Activated CD4-positive, alpha-beta T cell treated with anti-CD3 and anti-CD28 coated beads, Interleukin-2, amount 50 U/mL, for 24 hours (primary cell): ENCODE results near the gene DIDO1.

Experiments used
- DNase-seq, 2 donors: peaks; one replicate each; pipeline ENCODE4 v3.0.0-alpha.2; 2020; ENCODE audit warnings: low read depth in 1 of 2, low spot score in 1 of 2

Gene DIDO1

DNA sequence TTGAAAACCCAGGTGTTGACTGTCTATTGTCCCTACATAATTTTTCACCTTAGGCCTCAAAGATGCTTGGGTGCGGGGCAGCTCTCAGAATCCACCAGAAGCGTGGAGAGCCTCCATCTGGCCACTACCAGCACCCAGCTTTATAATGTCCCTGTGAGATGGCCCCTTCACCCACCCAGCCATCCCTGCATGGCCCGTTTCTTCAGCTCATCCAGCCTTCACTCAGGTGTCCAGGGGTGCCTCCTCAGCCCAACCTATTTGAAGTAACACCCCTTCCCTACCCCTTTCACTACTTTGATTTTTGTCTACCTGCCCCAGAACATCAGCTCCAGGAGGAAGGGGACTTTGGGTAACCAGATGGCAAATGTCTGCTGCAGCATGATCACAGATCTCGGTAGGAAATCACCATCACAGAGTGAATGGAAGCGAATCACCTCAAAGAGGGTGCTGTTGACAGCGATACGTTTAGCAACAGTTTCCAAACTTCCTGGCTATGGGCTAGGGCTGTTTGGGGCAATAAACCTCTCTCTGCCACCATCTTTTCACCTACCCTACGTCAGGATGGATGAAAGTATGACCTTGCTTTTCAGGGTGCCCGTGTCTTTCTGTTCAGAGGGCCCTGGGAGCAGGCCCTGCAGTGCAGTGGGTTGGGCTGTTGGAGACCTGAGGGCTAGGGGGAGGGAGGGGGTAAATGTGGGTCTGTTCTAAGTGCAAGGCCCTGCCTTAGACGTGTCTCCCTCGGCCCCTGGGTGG lies 25.0 kb upstream of the DIDO1 start:
- DNase-seq = no peak

DNA sequence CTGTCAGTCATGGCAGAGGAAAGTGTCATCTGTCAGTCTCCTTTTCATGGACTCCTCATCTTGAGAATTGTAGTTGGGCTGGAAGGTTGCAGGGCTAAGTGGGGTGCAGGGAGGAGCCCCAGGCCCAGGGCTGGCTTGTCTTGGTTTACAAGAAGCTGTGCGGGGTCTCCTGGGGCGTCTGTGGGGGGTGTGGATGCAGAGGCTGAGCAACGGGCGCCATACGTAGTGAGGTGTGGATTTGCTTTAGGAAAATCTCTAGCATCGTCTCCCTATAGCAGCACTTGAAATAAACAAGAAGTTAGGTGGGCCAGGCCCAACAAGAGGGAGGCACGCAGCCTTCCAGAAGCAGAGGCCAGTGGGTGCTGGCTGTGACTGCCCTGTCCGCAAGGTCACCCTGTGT lies 24.4 kb upstream of the DIDO1 start:
- DNase-seq = no peak

GRCh38 chr20:62949962-62950361 lies 23.7 kb upstream of the DIDO1 start:
- no peak for DNase-seq

GRCh38 chr20:62949153-62949821 lies 23.0 kb upstream of the DIDO1 start:
- no peak for DNase-seq

GRCh38 chr20:62947532-62948300 lies 21.4 kb upstream of the DIDO1 start:
- no peak for DNase-seq

GRCh38 chr20:62946918-62947317 lies 20.6 kb upstream of the DIDO1 start:
- DNase-seq = no peak

DNA sequence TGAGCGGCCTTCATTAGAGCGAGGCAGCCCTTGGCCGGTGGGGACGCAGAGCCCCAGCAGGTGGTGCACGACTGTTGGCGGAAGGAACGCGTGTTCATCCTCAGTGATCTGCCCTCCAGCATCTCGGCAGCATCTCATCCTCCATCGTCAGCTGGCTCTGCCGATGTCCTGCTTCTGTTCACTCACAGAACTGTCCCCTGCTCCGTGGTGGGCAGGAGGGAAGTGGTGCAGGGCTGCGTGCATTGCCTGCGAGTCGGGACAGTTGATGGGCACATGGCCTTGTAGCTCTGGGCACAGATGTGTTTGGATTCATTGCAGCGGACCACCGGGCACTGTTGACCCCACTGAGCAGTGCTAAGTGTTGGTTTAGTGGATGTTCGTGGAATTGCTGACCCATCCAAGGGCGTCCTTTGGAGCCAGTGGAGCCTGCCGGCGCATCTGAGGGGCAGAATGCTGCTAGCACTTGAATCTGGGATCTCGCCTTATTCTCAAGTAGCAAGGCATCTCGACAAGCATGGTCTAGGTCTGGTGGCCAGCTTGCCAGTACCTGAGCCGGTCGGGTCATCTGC lies 19.6 kb upstream of the DIDO1 start:
- no peak for DNase-seq

- DNase-seq = no peak
Observed at GRCh38 chr20:62944746-62945145, 18.4 kb upstream of the DIDO1 start.

- DNase-seq = no peak
Observed at GRCh38 chr20:62944184-62944583, 17.9 kb upstream of the DIDO1 start.

GRCh38 chr20:62943396-62943795 lies 17.1 kb upstream of the DIDO1 start:
- DNase-seq = no peak

DNA sequence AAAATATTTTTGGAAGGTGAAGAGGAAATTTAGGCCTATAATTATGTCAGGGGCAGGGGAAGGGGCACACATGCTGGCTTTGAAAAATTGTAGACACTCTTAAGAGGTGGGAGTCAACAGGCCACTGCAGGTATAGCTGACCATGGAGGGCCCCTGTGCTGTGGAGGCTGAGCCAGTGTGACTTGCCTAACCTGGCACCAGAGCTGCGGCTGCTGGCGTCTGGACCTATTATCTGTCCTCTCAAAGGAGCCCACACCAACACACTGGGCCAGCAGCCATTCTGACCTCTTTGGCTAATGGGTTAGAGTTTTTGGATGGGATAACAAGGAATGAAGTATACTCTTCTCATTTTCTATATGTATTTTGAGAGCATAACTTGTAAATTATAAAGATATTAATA lies 16.2 kb upstream of the DIDO1 start:
- no peak for DNase-seq

- no peak for DNase-seq
Observed at GRCh38 chr20:62941792-62942191, 15.5 kb upstream of the DIDO1 start.

- no peak for DNase-seq
Observed at GRCh38 chr20:62940875-62941274, 14.6 kb upstream of the DIDO1 start.

DNA sequence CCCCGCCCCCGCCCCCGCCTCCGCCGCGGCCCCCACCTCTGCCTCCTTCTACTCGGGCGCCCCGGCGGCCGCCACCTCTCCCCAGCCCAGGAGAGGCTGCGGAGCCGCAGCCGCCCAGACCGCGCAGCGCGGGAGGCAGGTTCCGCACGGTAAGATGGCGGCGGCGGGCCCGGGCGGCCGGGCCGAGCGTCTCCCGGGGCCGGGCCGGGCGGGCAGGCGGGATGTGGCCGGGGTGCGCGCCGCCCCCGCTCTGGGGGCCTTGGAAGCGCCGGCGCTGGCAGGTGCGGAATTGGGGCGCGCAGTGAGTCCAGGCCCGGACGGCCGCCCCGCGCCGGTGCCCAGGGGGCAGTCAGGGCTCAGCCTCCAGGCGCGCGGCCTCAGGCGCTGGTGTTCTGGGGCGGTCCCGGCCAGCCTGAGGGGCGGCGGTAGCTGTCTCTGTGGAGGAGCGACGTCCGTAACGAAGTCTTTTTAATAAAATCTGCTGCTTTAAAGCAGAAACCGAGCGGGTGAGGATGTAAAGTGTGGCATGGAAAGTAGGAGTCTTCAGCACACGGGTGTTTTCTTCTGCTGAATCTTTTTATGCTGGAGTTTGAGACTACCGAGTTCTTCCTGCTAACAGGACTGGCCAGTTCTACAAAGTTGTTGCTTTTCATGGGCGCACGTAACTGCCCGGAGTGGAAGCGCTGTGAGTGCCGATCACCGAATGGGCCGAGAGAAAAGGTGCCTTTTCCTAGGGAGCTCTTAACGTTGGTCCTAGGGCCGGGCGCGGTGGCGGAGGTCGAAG lies 12.0 kb upstream of the DIDO1 start, which contains the start of gene GID8:
Gene GID8 (plus strand): TSS at position 43 of the 784 bp plus-strand sequence. CDS start 3,356 bp downstream, outside the sequence.
- DNase-seq = no peak

DNA sequence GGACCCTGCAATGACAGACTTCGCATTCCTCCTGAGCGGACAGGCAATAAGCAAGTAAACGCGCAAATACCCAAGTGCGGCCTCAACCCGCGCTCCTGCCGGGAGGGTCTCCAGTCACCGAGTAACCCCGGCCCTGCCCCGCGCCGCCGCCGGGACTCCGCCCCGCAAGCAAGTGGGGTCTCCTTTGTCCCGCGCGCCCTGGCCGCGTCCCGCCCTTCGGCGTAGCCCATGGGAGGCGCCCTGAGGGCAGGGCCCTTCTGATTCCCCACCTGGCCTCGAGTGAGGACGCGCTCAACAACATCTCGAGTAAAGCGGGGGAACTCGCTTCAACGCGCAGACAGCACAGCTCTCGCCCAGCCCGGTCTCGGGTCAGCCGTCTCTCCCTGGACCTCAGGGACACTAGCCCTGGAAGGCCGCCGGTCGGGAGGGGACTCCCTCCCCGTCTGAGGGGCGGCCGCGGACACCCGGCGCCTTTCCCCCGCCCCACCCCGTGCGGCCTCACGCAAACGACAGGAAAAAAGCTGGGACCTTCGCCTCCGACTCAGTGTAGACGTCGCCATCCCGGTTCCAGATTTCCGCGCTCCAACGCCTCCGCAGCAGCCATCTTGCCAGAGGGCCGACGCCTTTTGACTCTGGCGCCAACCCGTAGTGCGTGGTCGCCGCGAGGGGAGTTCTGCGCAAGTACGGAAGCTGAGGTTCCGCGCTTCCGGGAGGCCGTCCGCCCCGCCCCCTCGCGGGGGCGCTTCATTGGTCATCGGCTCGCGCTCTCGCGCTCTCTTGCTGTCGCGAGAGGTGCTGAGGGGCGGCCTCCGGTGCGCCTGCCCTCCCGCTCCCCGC lies 11.2 kb upstream of the DIDO1 start:
- peak; percentile 92 to 96 for DNase-seq

DNA sequence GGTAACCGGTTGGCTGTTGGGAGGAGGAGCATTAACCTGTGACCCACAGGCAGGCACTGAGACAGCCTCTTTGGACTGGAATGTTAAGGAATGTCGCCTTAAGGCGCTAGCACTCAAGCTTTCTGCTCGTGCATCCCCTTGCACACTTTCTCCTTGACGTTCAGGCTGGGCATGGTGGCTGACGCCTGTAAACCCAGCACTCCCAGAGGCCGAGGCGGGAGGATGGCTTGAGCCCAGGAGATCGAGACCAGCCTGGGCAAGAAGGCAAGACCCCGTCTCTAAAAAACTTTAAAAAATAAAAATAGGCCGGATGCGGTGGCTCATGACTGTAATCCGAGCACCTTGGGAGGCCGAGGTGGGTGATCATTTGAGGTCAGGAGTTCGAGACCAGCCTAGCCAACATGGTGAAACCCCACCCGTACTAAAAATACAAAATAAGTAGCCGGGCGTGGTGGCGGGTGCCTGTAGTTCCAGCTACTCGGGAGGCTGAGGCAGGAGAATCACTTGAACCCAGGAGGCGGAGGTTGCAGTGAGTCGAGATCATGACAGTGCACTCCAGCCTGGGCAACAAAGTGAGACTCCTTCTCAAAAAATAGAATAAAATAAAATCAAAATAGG lies 9.8 kb upstream of the DIDO1 start:
- DNase-seq = no peak

- DNase-seq = no peak
Observed at GRCh38 chr20:62935204-62935967, 9.1 kb upstream of the DIDO1 start.

DNA sequence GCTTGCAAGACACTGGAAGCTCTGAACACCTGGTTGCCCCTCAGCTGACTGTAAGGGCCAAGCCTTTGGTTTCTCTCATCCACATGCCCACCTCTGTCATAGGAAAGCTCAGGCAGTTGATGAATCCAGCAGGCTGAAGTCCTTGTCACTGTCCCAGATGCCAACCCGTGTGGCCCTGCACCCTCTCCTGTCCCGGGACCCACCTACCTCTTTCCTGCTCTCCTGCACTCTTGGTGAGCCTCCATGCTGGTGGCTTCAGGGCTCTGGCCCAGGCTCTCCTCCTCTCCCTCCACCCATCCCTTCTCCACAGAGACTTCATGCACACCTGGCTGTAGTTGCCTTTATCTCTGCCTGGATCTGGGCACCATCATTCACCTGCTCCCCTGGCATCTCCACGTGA lies 7.7 kb upstream of the DIDO1 start:
- DNase-seq = no peak

GRCh38 chr20:62931464-62931863 lies 5.2 kb upstream of the DIDO1 start:
- DNase-seq = no peak
